Uterus (tissue), 2 donors: ENCODE results near the gene KLF15.

Experiments
- CTCF ChIP-seq, 4 experiments: fragments of 200-600 bp in 2 of 4; fragments of 450-650 bp in 2 of 4; sonication (generic) in 2 of 4; IDR thresholded peaks; one replicate each; pipeline ENCODE4 v1.5.1; 2016 to 2019; ENCODE audit warnings: antibody characterized with exemption in 4 of 4, mild to moderate bottlenecking in 2 of 4, moderate library complexity in 1 of 4
- POLR2A ChIP-seq, 2 donors: fragments of 450-650 bp; IDR thresholded peaks; one replicate each; pipeline ENCODE4 v1.6.1; 2016; ENCODE audit warnings: antibody characterized with exemption in 2 of 2, mild to moderate bottlenecking in 1 of 2, moderate library complexity in 1 of 2

- no peak for TF ChIP-seq CTCF (IDR thresholded peaks at IDR 0.05)
- TF ChIP-seq POLR2A (IDR thresholded peaks at IDR 0.05): no peak
Measured at GRCh38 chr3:126369490-126369889, 12.3 kb upstream of the KLF15 start.
